Fibroblast of mammary gland (primary cell): ENCODE data around the gene CFAP161.

Source experiments
- DNase-seq: peaks from one replicate; pipeline ENCODE4 v3.0.0-alpha.2; 2010; ENCODE audit warnings: low read depth
- H3K4me3 ChIP-seq: 2 replicates; pipeline ENCODE4 v1.5.1; 2011; ENCODE audit warnings: low read depth, mild to moderate bottlenecking, low read length, moderate library complexity; ENCODE audit not compliant: control insufficient read depth
- TF ChIP-seq, protein P1 (sequence below): conservative IDR thresholded peaks from 2 replicates; pipeline ENCODE4 v1.5.1; 2011; ENCODE audit warnings: low read depth, low read length, inconsistent platforms; ENCODE audit not compliant: control insufficient read depth, insufficient read depth

CFAP161 gene

GRCh38 chr15:81194723-81195122 is 60.7 kb downstream of the CFAP161 start:
- TF ChIP-seq, protein P1, sequence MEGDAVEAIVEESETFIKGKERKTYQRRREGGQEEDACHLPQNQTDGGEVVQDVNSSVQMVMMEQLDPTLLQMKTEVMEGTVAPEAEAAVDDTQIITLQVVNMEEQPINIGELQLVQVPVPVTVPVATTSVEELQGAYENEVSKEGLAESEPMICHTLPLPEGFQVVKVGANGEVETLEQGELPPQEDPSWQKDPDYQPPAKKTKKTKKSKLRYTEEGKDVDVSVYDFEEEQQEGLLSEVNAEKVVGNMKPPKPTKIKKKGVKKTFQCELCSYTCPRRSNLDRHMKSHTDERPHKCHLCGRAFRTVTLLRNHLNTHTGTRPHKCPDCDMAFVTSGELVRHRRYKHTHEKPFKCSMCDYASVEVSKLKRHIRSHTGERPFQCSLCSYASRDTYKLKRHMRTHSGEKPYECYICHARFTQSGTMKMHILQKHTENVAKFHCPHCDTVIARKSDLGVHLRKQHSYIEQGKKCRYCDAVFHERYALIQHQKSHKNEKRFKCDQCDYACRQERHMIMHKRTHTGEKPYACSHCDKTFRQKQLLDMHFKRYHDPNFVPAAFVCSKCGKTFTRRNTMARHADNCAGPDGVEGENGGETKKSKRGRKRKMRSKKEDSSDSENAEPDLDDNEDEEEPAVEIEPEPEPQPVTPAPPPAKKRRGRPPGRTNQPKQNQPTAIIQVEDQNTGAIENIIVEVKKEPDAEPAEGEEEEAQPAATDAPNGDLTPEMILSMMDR: no peak
- H3K4me3 ChIP-seq: no peak overlapping the region
- DNase-seq: no peak

GRCh38 chr15:81195339-81195864 is 61.3 kb downstream of the CFAP161 start:
- TF ChIP-seq, protein P1: no peak
- no peak for DNase-seq
- H3K4me3 ChIP-seq: no peak overlapping the region

DNA sequence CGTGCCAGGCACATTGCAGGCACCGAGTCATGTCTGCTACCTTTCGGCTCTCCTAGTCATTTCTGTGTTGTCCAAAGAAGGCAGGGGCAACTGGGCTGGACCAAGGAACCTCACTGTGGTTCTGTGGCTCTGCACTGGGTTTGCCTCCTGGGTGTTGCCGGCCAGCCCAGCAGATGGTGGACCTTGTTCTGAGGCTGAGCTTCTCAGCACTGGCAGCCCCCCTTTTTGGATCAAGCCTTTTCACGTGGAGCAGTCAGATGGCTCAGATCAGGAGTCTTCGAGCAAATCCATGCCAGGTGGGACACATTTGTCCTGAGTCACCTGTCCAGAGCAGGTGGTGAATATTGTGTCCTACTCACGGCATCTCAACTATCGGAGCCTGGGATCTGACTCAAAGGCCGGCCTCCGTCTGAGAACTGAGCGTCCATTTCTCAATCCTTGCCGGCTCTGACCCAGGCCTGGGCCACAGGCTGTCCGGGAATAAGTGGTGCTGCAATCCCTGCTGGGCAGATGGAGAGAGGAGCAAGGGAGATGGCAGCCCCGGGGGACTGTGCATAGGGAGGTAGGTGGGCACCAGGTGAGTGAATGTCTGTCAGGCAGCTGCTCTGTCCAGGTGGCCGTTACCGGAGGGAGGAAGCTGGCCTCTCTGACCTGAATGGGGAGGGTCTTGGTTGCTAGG is 62.6 kb downstream of the CFAP161 start, which contains the start of gene IL16:
TSS of gene IL16 (plus strand) at position 304 of the 679 bp plus-strand sequence. CDS start 28,521 bp downstream, outside the sequence.
- no peak within 1 kb of the TSS for H3K4me3 ChIP-seq
- DNase-seq: no peak
- TF ChIP-seq, protein P1: no peak

- TF ChIP-seq, protein P1: no peak
- DNase-seq: no peak
Measured at GRCh38 chr15:81197255-81197630, 63.2 kb downstream of the CFAP161 start.

DNA sequence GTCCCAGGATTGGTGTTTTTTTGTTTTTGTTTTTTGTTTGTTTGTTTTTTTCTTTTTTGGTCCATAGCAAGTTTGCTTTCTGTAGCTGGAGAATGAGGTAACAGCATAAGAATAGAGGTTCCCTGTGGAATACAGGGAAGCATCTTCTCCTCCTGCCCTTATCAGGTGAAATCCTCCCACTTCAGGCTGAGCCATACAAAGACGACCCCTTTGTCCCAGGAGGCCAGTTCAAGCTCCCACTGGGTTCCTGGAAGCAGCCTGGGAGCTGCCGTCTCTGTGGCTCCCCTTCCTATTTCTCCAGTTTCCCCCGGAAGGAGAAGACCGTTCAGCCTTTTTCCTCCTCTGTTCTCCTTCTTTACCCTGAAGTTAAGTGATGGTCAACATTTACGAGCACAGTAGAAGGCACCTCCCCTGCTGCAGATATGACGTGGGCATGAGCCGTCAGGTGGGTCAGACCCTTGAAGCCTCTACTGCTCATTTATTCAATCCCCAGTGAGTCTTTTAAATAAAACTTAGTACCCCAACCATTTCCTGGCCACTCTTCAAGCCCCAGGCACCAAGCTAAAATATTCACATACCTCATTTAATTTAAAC is 63.7 kb downstream of the CFAP161 start:
- no peak for DNase-seq
- H3K4me3 ChIP-seq: no peak overlapping the region
- TF ChIP-seq, protein P1: no peak

More at GRCh38 chr15:81197255-81197630, 63.2 kb downstream of the CFAP161 start:
- H3K4me3 ChIP-seq: no peak overlapping the region
